Globus pallidus (tissue), 1 donor: Measurements from ENCODE around the gene SEC16A.

Experiments
- DNase-seq: peaks from one replicate; pipeline ENCODE4 v3.0.0-alpha.2; 2015; ENCODE audit warnings: low spot score

The SEC16A gene

DNA sequence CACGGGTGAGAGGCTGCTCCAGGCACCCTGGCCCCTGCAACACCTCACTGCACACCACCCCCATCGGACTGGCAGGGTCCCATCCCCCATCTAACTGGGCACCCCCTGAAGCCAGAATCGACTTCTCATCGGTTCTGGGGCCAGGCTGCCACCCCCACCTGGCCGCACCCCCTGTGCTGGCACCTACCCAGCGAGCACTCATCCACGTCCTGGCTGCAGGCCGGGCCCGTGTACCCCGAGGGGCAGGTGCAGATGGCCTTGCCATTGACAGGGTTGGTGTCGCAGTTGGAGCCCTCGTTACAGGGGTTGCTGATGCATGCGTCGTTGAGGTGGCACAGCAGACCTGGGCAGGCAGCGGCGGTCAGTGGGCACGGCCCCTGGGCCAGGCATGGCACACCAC, 35.1 kb upstream of the SEC16A start:
- DNase-seq = no peak

DNA sequence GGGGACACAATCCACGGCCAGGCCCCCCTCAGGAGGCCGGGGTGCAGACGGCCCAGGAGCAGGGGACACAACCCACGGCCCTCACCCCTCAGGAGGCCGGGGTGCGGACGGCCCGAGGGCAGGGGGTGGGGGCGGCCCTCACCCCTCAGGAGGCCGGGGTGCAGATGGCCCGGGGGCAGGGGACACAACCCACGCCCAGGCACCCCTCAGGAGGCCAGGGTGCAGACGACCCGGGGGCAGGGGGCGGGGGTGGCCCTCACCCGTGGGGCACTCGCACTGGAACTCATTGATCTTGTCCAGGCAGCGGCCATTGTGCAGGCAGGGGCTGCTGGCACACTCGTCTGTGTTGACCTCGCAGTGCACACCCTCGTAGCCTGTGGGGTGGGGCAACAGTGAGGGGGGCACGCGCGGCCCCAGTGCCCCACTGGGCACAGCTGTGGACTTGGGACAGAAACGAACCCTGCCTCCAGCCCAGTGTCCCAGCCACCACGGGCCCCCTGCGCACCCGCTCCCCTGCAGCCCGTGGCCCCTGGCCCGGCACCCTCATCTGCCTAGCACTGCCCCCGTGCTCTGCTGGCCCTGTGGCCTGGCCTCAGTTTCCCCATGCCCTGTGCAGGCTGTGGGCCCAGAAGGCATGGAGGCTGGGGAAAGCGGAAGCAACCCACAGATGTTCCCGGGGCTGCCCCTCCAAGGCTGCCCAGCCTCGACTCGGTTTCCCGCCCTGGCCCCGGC, 34.3 kb upstream of the SEC16A start:
- DNase-seq = no peak

DNA sequence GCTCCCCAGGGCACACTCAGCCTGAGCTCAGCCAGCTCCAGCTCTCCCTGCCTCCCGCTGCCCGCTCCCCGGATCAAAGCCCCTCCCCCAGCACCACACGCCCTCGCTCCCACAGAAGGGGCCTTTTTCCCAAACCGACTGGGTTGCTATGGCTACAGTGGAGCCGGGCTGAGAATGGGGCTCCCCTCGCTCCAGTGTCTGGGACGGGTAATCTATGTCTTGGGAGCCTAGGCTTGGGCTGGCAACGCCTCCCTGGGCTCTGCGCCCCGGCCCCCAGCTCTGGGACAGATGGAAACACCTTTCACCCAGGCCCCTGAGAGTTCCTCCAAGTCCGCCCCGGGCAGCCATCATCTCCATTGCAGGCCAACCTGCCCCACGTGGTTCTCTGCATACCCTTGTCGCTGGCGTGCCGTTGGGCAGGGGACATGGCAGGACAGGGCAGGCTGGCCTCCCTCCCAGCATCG, 33.4 kb upstream of the SEC16A start:
- DNase-seq = peak; percentile 88

DNA sequence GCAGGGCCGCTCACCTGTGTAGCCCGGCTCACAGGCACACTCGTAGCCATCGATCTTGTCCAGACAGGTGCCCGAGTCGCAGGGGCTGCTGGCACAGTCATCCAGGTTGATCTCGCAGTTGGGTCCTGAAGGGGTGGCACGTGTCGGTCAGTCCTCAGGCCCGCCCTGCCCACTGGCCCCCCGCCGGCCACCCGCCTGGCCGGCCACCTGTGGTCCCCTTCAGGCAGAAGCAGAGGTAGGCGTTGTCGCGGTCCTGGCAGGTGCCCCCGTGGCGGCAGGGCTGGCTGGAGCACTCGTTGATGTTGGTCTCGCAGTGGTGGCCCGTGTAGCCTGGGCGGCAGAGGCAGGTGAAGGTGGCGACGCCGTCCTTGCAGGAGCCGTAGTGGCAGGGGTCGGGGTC, 32.4 kb upstream of the SEC16A start:
- DNase-seq = no peak

DNA sequence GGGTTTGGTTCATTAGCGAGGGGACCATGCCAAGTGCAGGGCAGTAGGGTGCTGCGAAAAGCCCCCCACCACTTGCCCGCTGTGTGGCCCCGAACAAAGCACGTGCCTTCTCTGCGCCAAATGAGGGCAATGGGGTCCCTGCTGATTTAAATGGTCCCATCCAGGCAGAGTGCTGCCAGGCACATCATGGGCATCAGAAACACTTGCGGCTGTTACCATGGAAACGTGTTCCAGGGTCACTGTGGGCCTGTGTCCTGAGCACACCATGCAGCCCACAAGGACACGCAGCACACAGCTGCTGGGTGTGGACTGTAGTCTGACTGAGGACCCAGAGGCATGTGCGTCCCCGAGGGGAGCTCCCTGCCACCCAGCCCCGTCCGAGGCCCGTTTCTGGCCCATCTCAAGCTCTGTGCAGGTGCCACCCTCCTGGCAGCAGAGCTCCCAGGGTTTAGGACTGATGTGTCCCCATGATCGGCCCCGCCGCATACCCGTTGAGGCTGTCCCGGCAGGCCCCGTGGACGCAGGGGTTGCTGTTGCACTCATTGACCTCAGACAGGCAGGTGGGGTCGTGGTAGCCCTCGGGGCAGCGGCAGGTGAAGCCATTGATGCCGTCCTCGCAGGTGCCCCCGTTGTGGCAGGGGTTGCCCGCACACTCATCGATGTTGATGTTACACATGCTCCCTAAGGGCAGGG, 31.3 kb upstream of the SEC16A start:
- DNase-seq = no peak

DNA sequence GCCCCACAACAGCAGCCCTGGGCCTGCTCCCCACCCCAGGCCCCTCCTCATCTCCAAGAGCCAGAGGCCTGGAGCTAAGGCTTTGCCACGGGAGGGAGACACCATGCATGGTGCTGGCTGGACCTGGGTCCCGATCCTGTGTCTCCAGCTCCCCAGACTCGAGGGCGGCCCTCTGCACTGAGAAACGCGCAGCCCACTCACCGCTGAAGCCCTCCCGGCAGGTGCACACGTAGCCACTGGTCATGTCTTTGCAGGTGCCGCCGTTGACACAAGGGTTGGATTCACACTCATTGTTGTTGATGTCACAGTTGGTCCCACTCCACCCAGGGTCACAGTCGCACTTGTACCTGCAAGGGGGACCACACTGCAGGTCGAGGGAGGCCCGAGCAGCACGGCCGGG, 30.4 kb upstream of the SEC16A start:
- DNase-seq = no peak

DNA sequence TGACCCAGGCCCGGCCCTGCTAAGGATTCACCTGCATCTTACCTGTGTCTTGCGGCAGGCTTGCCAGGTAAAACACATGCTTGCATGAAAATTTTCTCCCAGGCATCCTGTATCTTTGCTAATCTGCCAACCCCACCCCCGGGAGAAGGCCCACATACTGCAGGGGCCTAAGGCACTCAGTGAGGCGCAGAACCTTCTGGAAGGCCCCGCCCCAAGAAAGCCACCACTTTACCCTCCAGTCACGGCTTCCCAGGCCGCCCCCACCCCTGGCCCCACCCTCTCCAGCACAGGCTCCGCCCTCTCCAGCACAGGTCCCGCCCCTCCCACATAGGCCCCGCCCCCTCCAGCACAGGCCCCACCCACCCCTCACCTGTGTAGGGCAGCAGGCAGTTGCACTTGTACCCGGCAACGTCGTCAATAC, 29.8 kb upstream of the SEC16A start:
- no peak for DNase-seq

DNA sequence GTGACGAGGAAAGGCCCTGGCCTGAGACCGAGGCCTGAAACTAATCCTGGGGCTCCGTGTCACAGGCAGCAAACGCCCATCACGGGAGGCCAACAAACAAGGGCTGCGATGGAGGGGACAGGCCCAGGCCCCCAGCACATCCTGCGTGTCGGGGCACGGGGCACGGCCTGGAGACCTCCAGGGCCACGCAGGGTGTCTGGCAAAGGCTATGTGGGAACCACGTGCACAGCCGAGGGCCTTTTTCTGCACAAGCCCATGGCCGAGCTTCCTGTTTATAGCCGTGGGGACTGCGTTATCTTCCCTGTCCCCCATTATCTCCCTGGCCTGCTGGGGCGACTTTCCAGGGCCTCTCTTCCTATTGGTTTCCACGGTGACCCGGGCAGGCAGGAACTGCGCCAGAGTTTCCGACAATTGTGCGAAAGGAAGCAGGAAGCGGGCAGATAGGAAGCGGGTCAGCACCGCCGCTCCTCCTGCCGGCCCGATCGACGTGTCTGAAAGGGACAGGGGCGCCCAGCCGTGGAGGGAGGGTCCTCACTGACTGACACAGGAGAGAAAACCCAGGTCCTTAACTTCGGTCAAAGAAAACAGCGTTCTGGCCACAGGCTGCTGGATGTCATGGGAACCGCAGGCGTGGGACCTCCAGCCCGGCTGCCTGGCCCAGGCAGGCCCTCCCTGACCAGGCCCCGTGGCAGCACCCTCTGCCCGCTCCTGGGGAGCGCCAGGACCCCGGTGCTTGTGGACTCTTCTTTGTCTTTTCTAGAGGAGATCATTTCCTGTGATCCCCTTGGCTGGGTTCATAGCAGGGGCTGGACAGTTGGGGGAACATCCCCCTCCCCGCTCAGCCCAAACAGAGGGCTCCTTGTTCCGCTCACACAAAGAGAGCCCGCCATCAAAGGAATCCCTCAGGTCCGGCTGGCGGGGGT, 29.1 kb upstream of the SEC16A start:
- DNase-seq = peak; percentile 94

DNA sequence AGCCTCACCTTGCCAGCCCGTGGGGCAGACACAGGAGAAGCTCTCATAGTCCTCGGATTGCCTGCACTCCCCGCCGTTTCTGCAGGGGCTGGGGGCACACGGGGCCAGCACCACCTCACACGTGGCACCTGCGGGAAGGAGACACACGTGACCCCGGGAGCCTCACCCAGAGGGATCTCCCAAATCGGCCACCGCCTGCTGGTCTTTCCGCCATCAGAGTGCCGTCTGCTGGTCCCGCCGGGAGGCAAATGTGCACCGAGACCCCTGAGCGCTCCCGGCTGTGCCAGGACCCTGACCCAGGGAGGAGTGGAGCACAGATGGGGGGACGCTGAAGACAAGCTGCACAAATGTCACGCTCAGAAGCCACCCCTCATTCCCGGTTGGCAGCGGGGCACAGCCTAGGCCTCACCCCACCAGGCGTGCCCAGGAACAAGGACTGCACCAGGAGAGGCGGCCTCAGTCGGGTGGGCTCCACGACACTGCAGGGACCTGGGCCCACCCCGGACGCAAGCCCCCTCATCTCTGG, 28.4 kb upstream of the SEC16A start:
- no peak for DNase-seq

DNA sequence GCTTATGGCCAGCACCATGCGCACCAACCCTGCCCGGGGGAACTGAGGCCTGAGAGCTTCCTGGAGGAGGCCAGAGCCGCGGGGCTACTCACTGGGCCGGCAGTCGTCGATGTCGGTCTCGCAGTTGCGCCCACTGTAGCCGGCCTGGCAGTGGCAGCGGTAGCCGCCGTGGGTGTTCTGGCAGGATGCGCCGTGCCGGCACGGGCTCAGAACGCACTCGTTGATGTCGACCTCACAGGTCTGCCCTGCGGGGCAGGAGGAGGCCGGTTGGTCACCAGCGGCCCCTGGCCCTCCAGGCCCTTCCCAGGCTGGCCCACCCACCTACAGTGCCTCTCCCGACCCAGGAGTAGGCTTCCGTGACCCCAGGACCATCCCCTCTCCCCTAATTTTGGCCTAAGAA, 27.7 kb upstream of the SEC16A start:
- no peak for DNase-seq

DNA sequence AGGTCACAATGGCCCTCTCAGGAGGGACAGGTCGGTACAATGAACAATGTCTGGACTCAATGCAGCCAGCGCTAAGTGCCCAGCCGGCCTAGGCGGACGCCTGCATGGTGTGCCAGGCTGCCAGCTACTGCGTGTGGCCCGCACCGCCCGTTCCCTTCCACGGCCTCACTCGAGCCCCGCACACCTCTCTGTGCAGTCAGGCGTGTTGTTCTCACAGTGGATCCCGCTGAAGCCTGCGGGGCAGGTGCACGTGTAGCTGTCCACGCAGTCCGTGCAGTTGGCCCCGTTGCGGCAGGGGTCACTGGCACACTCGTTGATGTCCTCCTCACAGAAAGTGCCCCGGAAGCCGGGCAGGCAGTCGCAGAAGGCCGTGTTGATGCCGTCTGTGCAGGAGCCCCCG, 26.7 kb upstream of the SEC16A start:
- DNase-seq = no peak

DNA sequence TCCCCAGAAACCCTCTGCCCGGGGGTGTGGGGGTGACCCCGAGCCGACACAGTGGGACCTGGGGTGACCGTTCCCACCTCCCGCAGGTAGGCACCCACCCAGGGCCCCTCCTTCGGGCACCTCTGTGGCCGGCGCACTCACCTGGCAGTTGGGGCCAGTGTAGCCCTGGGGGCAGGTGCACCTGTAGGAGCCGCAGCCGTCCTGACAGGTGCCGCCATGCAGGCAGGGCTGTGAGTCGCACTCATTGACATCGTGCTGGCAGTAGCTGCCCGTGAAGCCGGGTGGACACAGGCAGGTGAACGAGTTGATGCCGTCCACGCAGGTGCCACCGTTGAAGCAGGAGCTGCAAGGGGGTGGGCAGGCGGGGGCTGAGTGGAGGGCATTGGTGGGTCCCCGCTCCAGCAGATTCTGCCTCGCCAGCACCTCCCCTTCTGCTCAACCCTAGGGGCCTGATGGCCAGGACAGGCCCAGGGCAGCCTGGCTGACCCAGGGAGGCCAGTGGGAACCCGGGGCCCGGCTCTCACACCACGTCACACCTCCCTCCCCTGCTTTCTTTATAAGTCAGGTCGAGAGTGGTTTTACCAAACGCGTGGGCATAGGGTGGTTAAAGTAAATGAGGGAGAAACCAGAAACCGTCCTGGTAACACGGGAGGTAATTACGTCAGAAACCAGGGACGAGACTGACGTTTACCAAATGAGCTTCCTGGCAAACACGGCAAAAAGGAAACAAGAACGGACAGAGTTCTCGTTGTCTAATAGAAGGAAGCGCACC, 26.1 kb upstream of the SEC16A start:
- DNase-seq = no peak

DNA sequence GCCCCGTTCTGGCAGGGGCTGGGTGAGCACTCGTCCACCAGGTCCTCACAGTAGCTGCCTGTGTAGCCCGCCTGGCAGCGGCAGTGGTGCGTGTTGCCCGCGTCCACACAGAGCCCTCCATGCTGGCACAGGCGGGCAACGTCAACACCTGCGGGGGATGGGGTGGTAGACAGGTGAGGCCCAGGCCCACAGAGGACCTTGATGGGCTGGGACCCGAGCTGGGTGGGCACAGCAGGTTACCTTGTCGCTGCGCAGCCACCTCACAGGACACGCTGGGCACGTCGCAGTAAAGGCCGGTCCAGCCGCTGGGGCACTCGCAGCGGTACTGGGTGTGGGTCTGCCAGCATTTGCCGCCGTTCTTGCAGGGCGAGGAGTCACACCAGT, 25.1 kb upstream of the SEC16A start:
- no peak for DNase-seq

DNA sequence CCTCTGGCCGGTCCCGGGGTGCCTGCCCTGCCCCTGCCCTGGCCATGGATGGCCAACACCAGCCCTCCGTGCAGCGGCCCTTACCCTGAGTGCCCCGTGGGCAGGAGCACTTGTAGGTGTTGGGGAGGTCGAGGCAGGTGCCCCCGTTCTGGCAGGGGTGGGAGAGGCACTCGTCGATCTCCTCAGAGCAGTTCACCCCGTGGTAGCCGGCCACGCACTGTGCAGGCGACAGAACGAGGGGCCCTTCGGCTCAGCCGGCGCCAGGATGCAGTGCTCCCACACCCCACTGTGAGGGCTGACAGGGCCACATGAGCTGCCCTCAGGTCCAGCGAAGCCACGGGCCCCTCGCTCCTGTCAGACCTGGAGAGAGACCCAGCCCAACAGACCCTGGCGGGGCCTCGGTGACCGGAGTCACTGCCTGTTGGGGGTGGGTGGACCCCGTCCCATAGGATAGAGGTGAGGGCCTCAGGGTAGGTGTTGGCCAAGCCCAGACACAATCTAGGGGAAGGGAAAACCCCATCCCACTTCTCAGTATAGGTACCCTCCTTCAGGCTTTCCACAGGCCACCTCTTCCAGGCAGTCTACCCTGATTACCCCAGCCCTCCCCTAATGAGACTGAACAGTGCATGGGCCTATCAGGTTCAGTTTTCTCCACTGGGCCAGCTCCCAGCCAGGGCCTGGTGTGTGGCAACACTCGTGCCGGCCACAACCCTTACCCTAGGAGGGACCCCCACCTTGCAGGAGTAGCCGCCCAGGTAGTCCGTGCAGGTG, 24.6 kb upstream of the SEC16A start:
- no peak for DNase-seq

DNA sequence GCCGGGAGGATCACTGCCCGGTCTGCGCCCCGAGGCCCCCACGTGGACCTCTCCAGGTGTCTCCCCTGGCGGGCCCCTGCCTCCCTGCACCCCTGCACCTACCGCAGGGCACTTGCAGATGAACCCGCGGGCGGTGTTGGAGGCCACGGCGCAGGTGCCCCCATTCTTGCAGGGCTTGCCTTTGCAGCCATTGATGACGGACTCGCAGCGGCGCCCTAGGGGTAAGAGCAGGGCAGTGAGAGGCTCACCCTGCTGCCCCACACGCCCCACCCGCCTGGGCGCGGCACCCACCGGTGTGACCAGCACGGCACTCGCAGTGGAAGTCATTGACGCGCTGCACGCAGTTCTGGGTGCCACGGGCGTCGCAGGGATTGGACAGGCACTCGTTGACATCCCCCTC, 23.6 kb upstream of the SEC16A start:
- DNase-seq = no peak

DNA sequence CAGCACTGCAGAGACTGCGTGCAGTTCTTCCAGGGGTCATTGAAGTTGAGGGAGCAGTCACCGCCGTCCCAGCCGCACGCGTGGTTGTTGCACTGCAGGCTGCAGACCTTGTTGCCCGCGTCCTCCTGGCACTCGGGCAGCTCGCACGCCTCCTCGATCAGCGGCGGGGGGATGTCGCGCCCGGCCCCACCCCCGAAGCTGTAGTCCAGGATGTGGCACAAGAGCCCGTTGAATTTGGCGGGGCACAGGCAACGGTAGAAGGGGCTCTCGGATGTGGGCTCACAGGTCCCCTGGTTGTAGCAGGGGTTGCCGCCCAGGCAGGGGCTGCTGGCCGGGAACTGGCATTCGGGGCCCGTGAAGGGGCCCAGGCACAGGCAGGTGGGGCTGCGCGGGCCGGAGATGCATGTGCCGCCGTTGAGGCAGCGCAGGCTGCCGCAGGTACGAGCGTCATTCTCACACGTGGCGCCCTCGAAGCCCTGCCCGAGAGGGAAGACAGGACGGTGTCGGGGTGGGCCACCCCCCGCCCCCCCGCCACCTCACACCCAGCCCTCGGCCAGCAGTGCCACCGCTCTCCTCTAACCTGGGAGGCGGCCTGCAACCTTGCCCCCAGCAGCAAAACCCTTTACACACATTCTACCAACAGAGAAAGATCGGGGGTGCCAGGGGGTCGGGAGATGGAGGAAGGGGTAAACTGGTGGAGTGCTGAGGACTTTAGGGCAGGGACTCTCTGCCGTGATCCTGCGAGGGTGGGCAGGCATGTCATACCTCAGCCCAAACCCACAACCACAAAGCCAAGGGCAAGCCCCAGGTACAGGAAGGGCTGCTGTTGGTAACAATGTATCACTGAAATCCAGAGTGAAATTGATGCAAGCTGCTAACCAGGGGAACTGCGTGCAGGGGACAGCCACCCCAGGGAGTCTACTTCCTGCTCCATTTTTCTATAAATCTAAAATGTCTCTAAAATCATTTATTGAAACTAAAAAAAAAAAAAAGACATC, 22.9 kb upstream of the SEC16A start:
- DNase-seq = no peak

DNA sequence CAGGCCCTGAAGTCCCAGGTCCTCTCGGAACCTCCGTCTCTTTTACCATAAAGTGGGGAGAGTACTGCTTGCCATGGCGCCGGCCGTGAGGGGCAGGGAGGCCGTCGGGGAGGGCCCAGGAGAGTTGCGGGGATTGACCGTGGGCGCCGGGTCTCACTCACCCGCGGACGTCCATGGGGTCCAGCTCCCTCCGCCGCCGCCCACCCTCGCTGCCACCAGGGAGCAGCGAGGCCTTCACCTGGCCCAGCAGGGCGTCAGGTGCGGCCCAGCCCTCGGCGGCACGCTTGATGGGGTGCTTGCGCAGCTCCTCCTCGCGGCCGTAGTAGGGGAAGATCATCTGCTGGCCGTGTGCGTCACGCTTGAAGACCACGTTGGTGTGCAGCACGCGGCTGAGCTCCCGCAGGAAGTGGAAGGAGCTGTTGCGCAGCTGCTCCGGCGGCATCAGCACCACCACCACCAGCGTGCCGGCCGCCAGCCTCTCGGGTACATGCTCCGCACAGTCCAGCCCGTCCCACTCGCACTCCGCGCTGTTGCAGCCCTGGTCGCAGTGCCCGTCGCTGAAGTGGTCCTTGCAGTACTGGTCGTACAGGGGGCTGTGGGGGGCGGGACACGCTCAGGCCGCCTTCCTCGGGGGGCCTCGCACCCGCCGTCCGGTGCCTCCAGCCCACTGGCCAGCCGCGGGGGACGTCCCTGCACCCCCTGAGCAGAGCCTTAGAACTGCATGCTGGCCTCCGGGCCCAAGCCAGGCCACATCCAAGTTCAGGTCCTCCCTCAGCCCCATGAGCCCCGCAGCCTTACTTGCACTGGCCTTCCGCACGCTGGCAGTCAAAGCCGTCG, 21.9 kb upstream of the SEC16A start:
- DNase-seq = no peak

DNA sequence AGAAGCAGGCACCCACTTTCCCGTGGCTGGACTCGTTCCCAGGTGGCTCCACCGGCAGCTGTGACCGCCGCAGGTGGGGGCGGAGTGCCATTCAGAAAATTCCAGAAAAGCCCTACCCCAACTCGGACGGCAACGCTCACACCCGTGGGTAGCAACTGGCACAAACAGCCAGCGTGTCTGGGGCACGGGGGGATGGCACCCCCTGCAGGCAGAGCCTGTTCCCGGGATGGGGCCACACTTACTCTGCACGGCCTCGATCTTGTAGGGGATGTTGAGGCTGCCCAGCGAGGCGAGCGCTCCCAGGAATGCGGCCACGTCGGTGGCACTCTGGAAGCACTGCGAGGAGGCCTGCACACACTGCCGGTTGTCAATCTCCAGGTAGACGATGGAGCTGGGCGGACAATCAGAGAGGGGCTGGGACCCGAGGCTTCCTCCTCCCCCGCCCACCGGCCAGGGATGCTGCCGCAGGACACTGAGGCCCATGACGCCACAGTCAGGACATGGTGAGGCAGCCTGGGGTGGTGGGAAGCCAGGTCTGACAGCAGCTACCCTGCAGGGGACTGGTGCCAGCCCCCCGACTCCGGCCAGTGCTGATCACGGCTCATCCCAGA, 20.2 kb upstream of the SEC16A start:
- DNase-seq = no peak
